Vagina (tissue), 2 donors: ENCODE results near the gene ABL1. TPM values are rescaled to one million over a fixed set of nuclear protein-coding genes. Genes with fewer than 3 reads are reported as not detected.

ENCODE experiments used
- DNase-seq, 2 donors: peaks; one replicate each; pipeline ENCODE4 v3.0.0-alpha.2; 2017; ENCODE audit errors: extremely low spot score in 2 of 2
- H3K27ac ChIP-seq: fragments of 200-600 bp; sonication (generic); one replicate; pipeline ENCODE4 v1.5.1; 2019
- H3K27me3 ChIP-seq: fragments of 200-600 bp; sonication (generic); one replicate; pipeline ENCODE4 v1.5.1; 2019
- H3K36me3 ChIP-seq, 2 donors: fragments of 200-600 bp; sonication (generic); one replicate each; pipeline ENCODE4 v1.5.1; 2017 to 2019
- H3K4me1 ChIP-seq: fragments of 200-600 bp; sonication (generic); one replicate; pipeline ENCODE4 v1.5.1; 2019
- H3K4me3 ChIP-seq, 2 donors: fragments of 200-600 bp; sonication (generic); 1 replicate in 1 of 2; 2 replicates in 1 of 2; pipeline ENCODE4 v1.5.1; 2016 to 2019
- H3K9me3 ChIP-seq: fragments of 200-600 bp; sonication (generic); one replicate; pipeline ENCODE4 v1.5.1; 2019
- POLR2A ChIP-seq, 2 donors: fragments of 450-650 bp; IDR thresholded peaks; one replicate each; pipeline ENCODE4 v1.6.1; 2017; ENCODE audit warnings: antibody characterized with exemption in 2 of 2, mild to moderate bottlenecking in 2 of 2, moderate library complexity in 2 of 2
- POLR2AphosphoS5 ChIP-seq, 2 donors: sonication (generic); formaldehyde crosslinking; IDR thresholded peaks; one replicate each; pipeline ENCODE4 v1.9.0; 2017; ENCODE audit warnings: antibody characterized with exemption in 2 of 2, mild to moderate bottlenecking in 2 of 2, low read depth in 1 of 2; ENCODE audit not compliant: insufficient read depth in 1 of 2
- intact Hi-C: fragments of 100-400 bp; cut with DNase I; formaldehyde crosslinking; loops from one replicate; pipeline ENCODE4 v1.15.1; 2023
- total RNA-seq: library from RNA; depleted of rRNA; stranded (reverse); fragments of >200 nt; gene quantifications from one replicate; pipeline ENCODE4 v1.2.3, GENCODE V29; 2016
- TF ChIP-seq, protein P1 (sequence below), 3 experiments: fragments of 450-650 bp in 2 of 3; fragments of 200-600 bp in 1 of 3; sonication (generic) in 1 of 3; IDR thresholded peaks; one replicate each; pipeline ENCODE4 v1.5.1; 2017 to 2019; ENCODE audit warnings: antibody characterized with exemption in 3 of 3, mild to moderate bottlenecking in 2 of 3, moderate library complexity in 2 of 3

ABL1 gene
- total RNA-seq, 1 donor from 2014 or later = 68.5 TPM

DNA sequence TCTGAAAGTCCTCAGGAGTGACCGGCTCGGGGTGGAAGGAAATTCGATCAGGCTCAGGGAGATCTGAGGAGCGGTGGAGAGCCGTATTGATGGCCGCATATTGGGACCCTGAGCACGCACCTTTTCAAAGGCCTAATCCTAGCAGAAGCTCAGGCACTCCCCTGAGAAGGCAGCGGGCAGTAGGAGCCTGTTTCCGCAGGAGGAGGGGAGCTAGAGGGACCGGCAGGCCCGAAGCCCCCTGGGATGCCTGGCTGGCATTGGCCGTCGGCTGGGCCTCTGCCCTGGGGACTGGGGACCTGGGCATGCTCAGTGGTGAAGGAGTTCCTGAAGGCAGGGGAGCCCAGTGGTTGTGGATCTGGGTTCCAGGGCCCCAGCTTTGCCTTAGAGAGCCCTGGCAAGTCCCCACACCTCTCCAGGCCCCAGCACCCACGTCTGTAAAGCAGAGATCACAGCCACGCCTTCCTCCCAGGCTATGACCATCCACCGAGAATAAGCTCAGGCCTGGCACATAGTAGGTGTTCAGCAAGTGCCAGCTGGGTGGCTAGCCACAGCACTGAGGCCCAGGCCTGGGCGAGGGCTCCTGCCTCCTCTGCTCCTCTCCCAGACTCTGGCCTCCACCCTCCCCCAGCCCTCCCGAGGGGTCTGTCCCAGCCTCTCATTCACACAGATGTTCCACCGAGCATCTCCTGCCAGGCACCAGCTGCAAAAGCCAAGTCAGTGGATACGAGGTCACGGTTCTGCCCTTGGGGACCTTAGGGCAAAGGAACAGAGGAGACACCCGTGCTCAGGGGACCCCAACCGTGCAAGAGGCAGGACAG, 78.8 kb downstream of the ABL1 start:
- no peaks in the 10 kb centered on the region for H3K27me3 ChIP-seq
- H3K9me3 ChIP-seq = no peaks in the 10 kb centered on the region
- no peaks in the 10 kb centered on the region for H3K36me3 ChIP-seq
- peaks cover 7% of the 10 kb centered on the region for H3K4me1 ChIP-seq
- peak overlapping the region; percentile 19 to 36 for H3K4me3 ChIP-seq
- DNase-seq = no peak
- H3K27ac ChIP-seq = no peak overlapping the region
- intact Hi-C loops = no loop called here
- TF ChIP-seq, protein P1, sequence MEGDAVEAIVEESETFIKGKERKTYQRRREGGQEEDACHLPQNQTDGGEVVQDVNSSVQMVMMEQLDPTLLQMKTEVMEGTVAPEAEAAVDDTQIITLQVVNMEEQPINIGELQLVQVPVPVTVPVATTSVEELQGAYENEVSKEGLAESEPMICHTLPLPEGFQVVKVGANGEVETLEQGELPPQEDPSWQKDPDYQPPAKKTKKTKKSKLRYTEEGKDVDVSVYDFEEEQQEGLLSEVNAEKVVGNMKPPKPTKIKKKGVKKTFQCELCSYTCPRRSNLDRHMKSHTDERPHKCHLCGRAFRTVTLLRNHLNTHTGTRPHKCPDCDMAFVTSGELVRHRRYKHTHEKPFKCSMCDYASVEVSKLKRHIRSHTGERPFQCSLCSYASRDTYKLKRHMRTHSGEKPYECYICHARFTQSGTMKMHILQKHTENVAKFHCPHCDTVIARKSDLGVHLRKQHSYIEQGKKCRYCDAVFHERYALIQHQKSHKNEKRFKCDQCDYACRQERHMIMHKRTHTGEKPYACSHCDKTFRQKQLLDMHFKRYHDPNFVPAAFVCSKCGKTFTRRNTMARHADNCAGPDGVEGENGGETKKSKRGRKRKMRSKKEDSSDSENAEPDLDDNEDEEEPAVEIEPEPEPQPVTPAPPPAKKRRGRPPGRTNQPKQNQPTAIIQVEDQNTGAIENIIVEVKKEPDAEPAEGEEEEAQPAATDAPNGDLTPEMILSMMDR (IDR thresholded peaks at IDR 0.05) = no peak
- TF ChIP-seq POLR2AphosphoS5 (IDR thresholded peaks at IDR 0.05; ENCODE audit: insufficient read depth in 1 of 2, low read depth in 1 of 2) = peak in 1 of 2 donors; percentile 0

DNA sequence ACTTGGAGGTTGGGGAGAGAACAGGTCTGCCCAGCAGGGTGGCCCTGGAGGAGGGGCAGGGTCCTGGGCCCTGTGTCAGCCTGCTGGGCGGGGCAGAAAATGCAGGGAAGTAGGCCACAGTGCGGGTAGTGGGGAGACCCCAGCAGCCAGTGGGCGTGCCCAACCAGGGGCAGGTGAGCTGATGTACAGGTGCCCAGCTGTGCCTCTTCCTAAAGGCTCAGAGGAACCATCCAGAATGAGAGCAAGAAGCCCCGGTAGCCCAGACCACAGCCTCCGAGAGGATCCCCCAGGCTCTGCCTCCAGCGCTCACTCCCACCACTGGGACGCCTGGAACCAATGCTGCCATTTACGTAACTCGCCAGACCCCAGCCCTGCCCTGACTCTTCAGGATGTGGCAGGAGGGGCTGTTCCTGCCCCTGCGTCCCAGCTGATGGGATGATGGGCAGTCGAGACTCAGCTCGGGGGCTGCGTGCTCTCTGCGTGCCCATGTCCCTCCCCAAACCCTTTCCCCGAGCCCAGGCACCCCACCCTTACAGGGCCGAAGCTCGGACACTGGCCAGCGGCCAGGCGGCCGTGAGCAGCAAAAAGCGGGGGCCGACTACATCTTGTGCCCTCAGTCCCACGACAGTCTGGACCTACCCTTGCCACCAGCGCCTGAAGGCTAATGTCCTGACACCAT, 79.5 kb downstream of the ABL1 start:
- intact Hi-C loops = no loop called here
- Histone ChIP-seq H3K9me3 (no peaks in the 10 kb centered on the region), H3K4me3 (no peak overlapping the region), H3K4me1 (peaks cover 7% of the 10 kb centered on the region), H3K36me3 (no peaks in the 10 kb centered on the region), H3K27me3 (no peaks in the 10 kb centered on the region), H3K27ac (no peak overlapping the region)
- TF ChIP-seq POLR2AphosphoS5 (IDR thresholded peaks at IDR 0.05; ENCODE audit: insufficient read depth in 1 of 2, low read depth in 1 of 2) (no peak), POLR2A (IDR thresholded peaks at IDR 0.05) (no peak)
- TF ChIP-seq, protein P1 (IDR thresholded peaks at IDR 0.05) = no peak
- DNase-seq = no peak

DNA sequence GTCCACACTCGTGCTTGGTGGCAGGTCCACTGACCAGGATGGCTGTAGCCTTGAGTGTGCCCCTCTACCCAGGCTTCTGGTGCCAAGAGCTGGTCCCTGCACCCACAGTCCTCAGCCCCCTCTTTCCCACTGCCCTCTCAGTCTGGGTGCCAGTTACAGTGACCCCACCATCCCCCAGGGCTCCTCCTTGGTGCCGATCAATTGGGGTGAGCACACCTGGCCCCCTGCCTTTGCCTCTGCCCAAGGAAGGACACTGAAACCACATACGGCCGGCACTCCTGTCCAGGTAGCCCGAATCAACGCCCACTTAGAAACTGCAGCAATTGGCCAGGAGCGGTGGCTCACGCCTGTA, 80.0 kb downstream of the ABL1 start:
- DNase-seq = no peak
- TF ChIP-seq POLR2AphosphoS5 (IDR thresholded peaks at IDR 0.05; ENCODE audit: insufficient read depth in 1 of 2, low read depth in 1 of 2) = no peak
- TF ChIP-seq, protein P1 (IDR thresholded peaks at IDR 0.05) = no peak
- no peak for TF ChIP-seq POLR2A (IDR thresholded peaks at IDR 0.05)
- Histone ChIP-seq H3K4me3 (no peak overlapping the region), H3K27ac (no peak overlapping the region), H3K27me3 (no peaks in the 10 kb centered on the region), H3K9me3 (no peaks in the 10 kb centered on the region), H3K36me3 (no peaks in the 10 kb centered on the region), H3K4me1 (peaks cover 7% of the 10 kb centered on the region)
- intact Hi-C loops = no loop called here

DNA sequence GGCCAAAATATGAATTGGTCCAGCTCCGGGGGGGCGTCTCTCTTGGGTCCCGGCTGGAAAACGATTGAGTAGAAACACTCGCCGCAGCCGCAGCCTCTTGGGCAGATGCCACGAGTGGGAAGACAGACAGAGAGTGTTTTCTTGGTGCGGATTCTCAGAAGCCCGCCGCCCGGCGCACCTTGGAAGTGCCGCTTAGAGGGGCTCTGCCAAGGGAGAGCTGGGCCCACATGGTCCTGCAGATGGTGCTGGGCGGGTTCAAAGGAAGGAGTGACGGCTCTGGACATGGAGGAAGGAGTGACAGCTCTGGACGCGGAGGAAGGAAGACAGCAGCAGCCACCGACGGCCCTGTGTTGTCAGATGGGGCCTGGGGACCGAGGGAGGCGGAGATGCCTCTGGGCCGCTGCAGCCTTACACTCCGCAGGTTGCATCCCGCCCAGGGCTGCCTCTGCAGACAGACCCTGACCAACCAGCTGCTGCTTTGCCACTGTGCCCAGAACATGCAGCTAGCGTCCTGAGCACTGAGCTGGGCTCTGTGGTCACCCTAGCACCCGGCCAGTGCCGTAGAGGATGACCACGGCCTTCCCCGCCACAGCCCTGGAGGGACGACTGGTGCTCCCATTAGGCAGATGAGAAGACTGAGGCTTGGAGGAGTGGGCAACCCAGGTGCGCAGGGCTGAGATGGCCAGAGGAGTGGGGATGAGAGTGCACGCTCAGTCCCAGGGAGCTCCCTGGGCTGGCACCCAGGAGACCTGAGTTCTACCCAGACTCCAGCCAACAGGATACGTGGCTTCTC, 82.3 kb downstream of the ABL1 start:
- intact Hi-C loops = no loop called here
- Histone ChIP-seq H3K27ac (no peak overlapping the region), H3K27me3 (no peaks in the 10 kb centered on the region), H3K4me3 (no peak overlapping the region), H3K4me1 (peaks cover 7% of the 10 kb centered on the region), H3K9me3 (no peaks in the 10 kb centered on the region), H3K36me3 (no peaks in the 10 kb centered on the region)
- TF ChIP-seq POLR2A (IDR thresholded peaks at IDR 0.05) = no peak
- TF ChIP-seq POLR2AphosphoS5 (IDR thresholded peaks at IDR 0.05; ENCODE audit: insufficient read depth in 1 of 2, low read depth in 1 of 2) = no peak
- TF ChIP-seq, protein P1 (IDR thresholded peaks at IDR 0.05) = no peak
- DNase-seq = no peak
